HCT116 (cell line): ENCODE results near the gene EHBP1. TPM values are rescaled to one million over a fixed set of nuclear protein-coding genes. Genes with fewer than 3 reads are reported as not detected.

Experiments used
- ATAC-seq: fragments of 200-7000 bp; cut with Tn5 transposase; 2 replicates; pipeline ENCODE4 v1.9.1; 2020; ENCODE audit warnings: mild to moderate bottlenecking, moderate library complexity
- BruUV-seq: library from RNA; stranded (reverse); fragments of 400-500 nt; replicated peaks from 2 replicates; lab custom pipeline; 2021; lab: Mats Ljungman, UMichigan
- CTCF ChIA-PET: fragments of 300-600 bp; sonication (Branson Sonifier 250); formaldehyde crosslinking; loops from one replicate; lab custom pipeline; 2021; ENCODE audit warnings: antibody characterized with exemption; lab: Charles Lee
- POLR2A ChIA-PET: fragments of 300-600, 350-600 bp; sonication (Branson Sonifier 250); formaldehyde crosslinking; loops from one replicate; lab custom pipeline; 2021; ENCODE audit warnings: antibody characterized with exemption; lab: Charles Lee
- RAD21 ChIA-PET, 2 experiments: fragments of 300-600 bp; sonication (Branson Sonifier 250); formaldehyde crosslinking; loops; one replicate each; lab custom pipeline; 2023; ENCODE audit warnings: low total read pairs in 2 of 2; ENCODE audit not compliant: uncharacterized antibody in 2 of 2, unreplicated experiment in 2 of 2, low non-redundant PET in 1 of 2; lab: Charles Lee
- DNase-seq: peaks from one replicate; pipeline ENCODE4 v3.0.0-alpha.2; 2010; ENCODE audit warnings: low read depth, low spot score
- H2AFZ ChIP-seq: fragments of 200-600 bp; shearing (Covaris generic), sonication (generic); 2 replicates; pipeline ENCODE4 v1.6.1; 2017; ENCODE audit warnings: low read depth, mixed run types, mixed read lengths, antibody characterized with exemption, low read length; ENCODE audit not compliant: poor library complexity, severe bottlenecking
- H3K27ac ChIP-seq: 2 replicates; pipeline ENCODE4 v1.5.1; 2012; ENCODE audit warnings: low read depth, low read length
- H3K27me3 ChIP-seq: fragments of 200-600 bp; sonication (generic); 2 replicates; pipeline ENCODE4 v1.6.1; 2016; ENCODE audit warnings: mixed run types, low read length, mixed read lengths; ENCODE audit not compliant: insufficient read depth
- H3K36me3 ChIP-seq, 2 experiments: fragments of 200-500 bp in 1 of 2; fragments of 200-600 bp in 1 of 2; sonication (Bioruptor generic) in 1 of 2; sonication (generic) in 1 of 2; 2 replicates each; pipeline versions ENCODE4 v1.5.1 to v1.6.1; 2014 to 2016; ENCODE audit warnings: low read length in 2 of 2, inconsistent platforms in 1 of 2, mixed read lengths in 1 of 2, mixed run types in 1 of 2; ENCODE audit not compliant: insufficient read depth in 2 of 2, control insufficient read depth in 1 of 2
- H3K4me1 ChIP-seq, 2 experiments: fragments of 200-600 bp in 1 of 2; sonication (generic) in 1 of 2; 2 replicates each; pipeline versions ENCODE4 v1.5.1 to v1.6.1; 2012 to 2017; ENCODE audit warnings: low read length in 2 of 2, inconsistent platforms in 1 of 2, mild to moderate bottlenecking in 1 of 2, mixed read lengths in 1 of 2, mixed run types in 1 of 2, moderate library complexity in 1 of 2; ENCODE audit not compliant: insufficient read depth in 2 of 2, control insufficient read depth in 1 of 2
- H3K4me2 ChIP-seq: fragments of 200-600 bp; sonication (generic); 2 replicates; pipeline ENCODE4 v1.6.1; 2017; ENCODE audit warnings: mixed run types, low read length, mixed read lengths
- H3K4me3 ChIP-seq, 2 experiments: fragments of 200-600 bp in 1 of 2; sonication (generic) in 1 of 2; replicated peaks in 1 of 2; 2 replicates each; pipeline ENCODE4 v1.5.1; 2011 to 2016; ENCODE audit warnings: low read length in 2 of 2, control low read depth in 1 of 2, low read depth in 1 of 2, mild to moderate bottlenecking in 1 of 2, mixed read lengths in 1 of 2, mixed run types in 1 of 2
- H3K79me2 ChIP-seq: fragments of 200-600 bp; sonication (generic); 2 replicates; pipeline ENCODE4 v1.6.1; 2017; ENCODE audit warnings: mild to moderate bottlenecking, mixed run types, low read length, moderate library complexity, mixed read lengths; ENCODE audit not compliant: insufficient read depth
- H3K9ac ChIP-seq: fragments of 200-600 bp; sonication (generic); 2 replicates; pipeline ENCODE4 v1.6.1; 2016; ENCODE audit warnings: low read length, mixed read lengths
- H3K9me2 ChIP-seq: fragments of 200-600 bp; sonication (generic), shearing (Covaris generic); 2 replicates; pipeline ENCODE4 v1.6.1; 2017; ENCODE audit warnings: mixed run types, mild to moderate bottlenecking, moderate library complexity; ENCODE audit not compliant: insufficient read depth
- H3K9me3 ChIP-seq, 2 experiments: fragments of 200-500 bp in 1 of 2; fragments of 200-600 bp in 1 of 2; sonication (Bioruptor generic) in 1 of 2; sonication (generic) in 1 of 2; 2 replicates each; pipeline ENCODE4 v1.6.1; 2014 to 2017; ENCODE audit warnings: low read length in 2 of 2, mixed read lengths in 2 of 2, inconsistent platforms in 1 of 2, low read depth in 1 of 2, mild to moderate bottlenecking in 1 of 2, mixed run types in 1 of 2, moderate library complexity in 1 of 2; ENCODE audit not compliant: control insufficient read depth in 1 of 2, insufficient read depth in 1 of 2
- H4K20me1 ChIP-seq: fragments of 200-600 bp; sonication (generic), shearing (Covaris generic); 2 replicates; pipeline ENCODE4 v1.6.1; 2017; ENCODE audit warnings: mixed run types, mild to moderate bottlenecking, moderate library complexity; ENCODE audit not compliant: insufficient read depth
- CEBPB ChIP-seq: IDR thresholded peaks from 2 replicates; pipeline ENCODE4 v1.6.1; 2012; ENCODE audit warnings: low read depth
- ELF1 ChIP-seq: IDR thresholded peaks from 2 replicates; pipeline ENCODE4 v1.6.1; 2012; ENCODE audit warnings: low read depth, borderline replicate concordance
- EZH2phosphoT487 ChIP-seq: fragments of 200-600 bp; IDR thresholded peaks from 2 replicates; pipeline ENCODE4 v1.6.1; 2018; ENCODE audit warnings: antibody characterized with exemption, borderline replicate concordance
- FOSL1 ChIP-seq: IDR thresholded peaks from 2 replicates; pipeline ENCODE4 v1.6.1; 2012; ENCODE audit warnings: low read depth
- POLR2AphosphoS5 ChIP-seq: IDR thresholded peaks from 2 replicates; pipeline ENCODE4 v1.6.1; 2011; ENCODE audit warnings: mild to moderate bottlenecking, low read depth, low read length, moderate library complexity
- RAD21 ChIP-seq: IDR thresholded peaks from 2 replicates; pipeline ENCODE4 v1.6.1; 2012; ENCODE audit warnings: low read depth, mild to moderate bottlenecking
- REST ChIP-seq: IDR thresholded peaks from 2 replicates; pipeline ENCODE4 v1.6.1; 2012; ENCODE audit warnings: low read depth
- SP1 ChIP-seq: IDR thresholded peaks from 2 replicates; pipeline ENCODE4 v1.6.1; 2012; ENCODE audit warnings: low read depth
- YY1 ChIP-seq: IDR thresholded peaks from 2 replicates; pipeline ENCODE4 v1.6.1; 2011; ENCODE audit warnings: low read length, low read depth, moderate library complexity, mild to moderate bottlenecking; ENCODE audit not compliant: insufficient replicate concordance; ENCODE audit errors: extremely low read depth
- ZFX ChIP-seq: fragments of 450-650 bp; IDR thresholded peaks from 2 replicates; pipeline ENCODE4 v1.6.1; 2017
- intact Hi-C: fragments of 100-400 bp; cut with micrococcal nuclease; formaldehyde crosslinking; loops from 2 replicates; pipeline ENCODE4 v1.10.0; 2022
- total RNA-seq: library from RNA; stranded (reverse); gene quantifications from one replicate; pipeline ENCODE4 v1.2.1, GENCODE V29; 2021; ENCODE audit not compliant: unreplicated experiment

Gene EHBP1
- total RNA-seq, 1 experiment from 2014 or later, result 89.9 TPM

GRCh38 chr2:62934517-62934916 is 229.0 kb downstream of the EHBP1 start:
- DNase-seq (no peak), ATAC-seq (no peak)
- Histone ChIP-seq H2AFZ (no peak overlapping the region), H3K9ac (no peak overlapping the region), H3K27ac (no peak overlapping the region), H3K9me2 (no peaks in the 10 kb centered on the region), H3K79me2 (no peaks in the 10 kb centered on the region; the same call in 1 of the 2 replicates), H3K36me3 (no peaks in the 10 kb centered on the region), H4K20me1 (no peaks in the 10 kb centered on the region), H3K4me3 (no peak overlapping the region), H3K9me3 (no peaks in the 10 kb centered on the region), H3K4me2 (no peak overlapping the region)
- CTCF ChIA-PET, result no interaction called here
- intact Hi-C loops, result no loop called here
- RAD21 ChIA-PET, result no interaction called here
- POLR2A ChIA-PET, result no interaction called here
- TF ChIP-seq YY1 (no peak), SP1 (no peak), POLR2AphosphoS5 (no peak), ELF1 (no peak), EZH2phosphoT487 (no peak), REST (no peak), CEBPB (no peak), RAD21 (no peak), FOSL1 (no peak), ZFX (no peak)
- TF ChIP-seq, all 23 proteins: peak for 0
- Histone ChIP-seq H3K27me3 (no peaks in the 10 kb centered on the region), H3K4me1 (no peaks in the 10 kb centered on the region)
- BruUV-seq, result no TSS peak
